Hematopoietic multipotent progenitor cell treated with erythropoietin and hydrocortisone succinate and interleukin-3 and kit ligand, for 15 days (in vitro differentiated cells): ENCODE data around the gene ARHGEF4.
"Not testable (repeated sequence)": the region's sequence is repeated elsewhere in the genome, so short reads cannot be mapped to it uniquely, and the experiment has no call there.

Source experiments
- DNase-seq: peaks from one replicate; pipeline ENCODE4 v3.0.0-alpha.2; 2015; ENCODE audit warnings: low spot score

ARHGEF4 gene

DNA sequence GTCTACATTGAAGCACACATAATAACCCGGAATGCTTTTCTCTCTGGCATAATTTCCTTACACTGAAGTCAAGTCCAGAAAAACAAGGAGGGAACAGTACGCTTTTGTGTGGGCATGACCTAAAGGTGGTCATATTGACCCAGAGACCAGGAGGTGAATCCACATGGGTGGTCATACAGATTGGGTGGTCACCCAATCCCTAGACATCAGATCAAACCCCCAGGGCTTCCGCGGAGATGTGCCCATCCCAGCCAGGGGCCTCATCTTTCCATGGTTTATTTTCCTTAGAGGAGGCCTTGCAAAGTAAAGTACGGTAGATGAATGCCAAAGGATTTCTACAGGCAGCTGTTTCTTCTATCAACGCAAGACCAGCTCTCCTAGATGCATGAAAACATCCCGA, 217.8 kb downstream of the ARHGEF4 start:
- DNase-seq: no peak

DNA sequence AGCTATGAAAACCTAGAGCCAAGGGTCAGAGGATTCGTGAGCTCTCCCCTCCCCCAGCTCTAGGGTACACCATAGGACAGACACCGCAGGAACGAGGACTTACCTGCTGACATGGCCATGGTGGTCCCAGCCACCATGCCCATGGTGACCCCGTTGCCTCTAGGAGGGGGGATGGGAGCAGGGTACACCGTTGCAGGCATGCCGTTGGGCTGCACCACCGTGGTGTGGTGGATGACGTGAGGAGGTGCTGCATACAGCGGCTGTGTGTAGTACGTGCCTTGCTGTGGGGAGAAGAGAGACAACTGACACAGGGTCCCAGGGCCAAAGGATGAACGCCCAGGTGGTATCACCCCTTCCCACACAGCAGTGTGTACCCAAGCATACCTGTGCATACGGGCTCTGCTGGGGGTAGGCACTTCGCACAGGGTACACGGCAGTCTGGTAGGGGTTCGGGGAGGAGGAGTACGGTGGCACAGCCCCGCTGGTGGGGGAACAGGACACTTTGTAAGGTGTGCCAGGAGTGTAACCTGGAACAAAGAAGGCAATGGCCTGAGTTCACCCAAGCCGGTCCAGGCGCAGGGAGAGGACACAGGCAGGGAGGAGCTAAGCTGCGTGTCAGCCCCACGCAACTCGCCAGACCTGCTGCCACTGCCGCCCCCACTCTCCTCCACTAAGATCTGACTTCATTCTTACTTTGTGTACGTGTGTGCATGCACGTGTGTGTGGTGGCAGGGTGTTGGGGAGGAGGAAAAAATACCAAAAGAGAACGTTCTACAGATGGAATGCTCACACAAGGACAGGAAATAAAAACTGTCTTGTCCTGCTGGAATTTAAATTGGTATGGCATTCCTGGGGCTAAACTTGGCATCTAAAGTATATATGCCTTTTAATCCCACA, 218.7 kb downstream of the ARHGEF4 start:
- no peak for DNase-seq

DNA sequence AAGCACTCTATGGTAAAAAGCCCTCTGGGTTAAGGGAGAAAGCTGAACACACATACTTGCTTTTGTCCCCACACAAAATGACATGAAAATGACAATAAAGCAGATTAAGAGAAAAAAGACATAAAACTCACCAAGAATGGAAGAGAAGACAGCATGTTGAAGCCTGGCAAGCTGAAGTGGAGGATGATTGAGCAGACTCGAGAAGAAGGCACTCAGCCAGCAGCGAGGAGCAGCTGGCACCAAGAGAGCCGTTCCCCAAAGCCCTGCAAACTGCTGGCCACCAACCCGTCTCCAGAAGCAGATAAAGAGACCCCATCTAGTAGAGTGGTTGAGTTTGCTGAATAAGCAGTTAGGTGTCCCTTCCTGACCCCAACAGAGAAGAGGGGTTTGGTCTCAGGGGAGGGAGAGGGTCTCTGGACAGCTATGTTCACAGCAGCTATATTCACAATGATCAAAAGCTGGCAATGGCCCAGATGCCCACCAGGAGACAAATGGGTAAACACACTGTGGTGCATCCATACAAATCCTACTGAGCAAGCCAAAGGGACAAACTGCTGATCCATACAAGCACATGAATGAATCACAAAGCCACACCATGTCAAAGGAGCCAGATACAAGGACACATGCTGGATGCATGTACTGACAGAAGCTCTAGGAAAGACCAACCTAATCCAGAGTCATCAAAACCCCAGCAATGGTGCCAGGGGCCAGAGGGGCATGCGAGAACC, 219.7 kb downstream of the ARHGEF4 start:
- DNase-seq: no peak

GRCh38 chr2:131056932-131057287, 220.2 kb downstream of the ARHGEF4 start:
- no peak for DNase-seq

- DNase-seq: no peak
Measured at GRCh38 chr2:131058214-131058843, 221.6 kb downstream of the ARHGEF4 start.

DNA sequence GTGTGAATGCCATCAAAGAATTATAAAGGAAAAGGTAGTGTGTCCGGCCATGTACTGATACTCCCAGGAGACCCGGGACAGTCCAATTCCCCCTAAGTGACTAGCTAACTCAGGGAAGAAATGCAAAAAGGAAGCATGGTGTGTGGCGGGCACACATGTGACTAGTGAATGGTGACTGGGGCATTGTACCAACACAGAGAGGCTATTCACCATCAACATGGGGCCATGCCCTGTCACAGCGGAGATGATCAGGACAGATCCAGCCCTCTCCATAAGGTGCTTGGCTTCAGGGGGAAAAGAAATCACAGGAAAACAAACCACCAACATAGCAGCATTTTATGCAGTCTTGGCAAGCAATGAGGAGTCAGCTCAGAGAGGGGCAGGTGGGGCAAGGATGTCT, 222.2 kb downstream of the ARHGEF4 start:
- no peak for DNase-seq

DNA sequence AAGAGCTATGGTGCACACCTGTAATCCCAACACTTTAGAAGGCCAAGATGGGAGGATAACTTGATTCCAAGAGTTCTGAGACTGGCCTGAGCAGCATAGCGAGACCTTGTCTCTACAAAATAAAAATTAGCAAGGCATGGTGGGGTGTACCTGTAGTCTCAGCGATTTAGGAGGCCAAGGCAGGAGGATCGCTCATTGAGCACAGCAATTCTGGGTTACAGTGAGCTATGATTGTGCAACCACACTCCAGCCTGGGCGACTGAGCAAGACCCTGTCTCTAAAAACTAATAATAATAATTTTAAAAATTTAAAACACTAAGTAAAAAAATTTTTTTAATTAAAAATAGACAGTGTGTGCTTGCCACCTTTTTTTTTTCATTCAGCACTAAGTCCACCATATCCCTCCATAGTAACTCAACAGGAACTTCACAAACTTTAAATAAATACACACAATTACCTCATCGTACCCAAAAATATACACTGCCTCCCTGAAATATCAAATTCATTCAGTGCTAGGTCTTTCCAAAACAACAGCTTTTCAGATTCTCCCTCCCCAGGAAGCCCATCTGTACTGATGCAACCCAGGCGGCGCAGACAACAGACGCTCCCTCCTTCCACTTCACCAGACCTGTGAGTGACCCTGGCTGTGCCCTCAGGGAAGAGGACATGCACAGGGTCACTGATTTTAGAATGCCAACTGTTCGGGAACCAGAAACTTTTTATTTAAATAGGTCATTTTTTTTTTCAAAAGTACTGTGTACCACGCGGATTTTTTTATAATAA, 227.0 kb downstream of the ARHGEF4 start:
- DNase-seq: no peak

DNA sequence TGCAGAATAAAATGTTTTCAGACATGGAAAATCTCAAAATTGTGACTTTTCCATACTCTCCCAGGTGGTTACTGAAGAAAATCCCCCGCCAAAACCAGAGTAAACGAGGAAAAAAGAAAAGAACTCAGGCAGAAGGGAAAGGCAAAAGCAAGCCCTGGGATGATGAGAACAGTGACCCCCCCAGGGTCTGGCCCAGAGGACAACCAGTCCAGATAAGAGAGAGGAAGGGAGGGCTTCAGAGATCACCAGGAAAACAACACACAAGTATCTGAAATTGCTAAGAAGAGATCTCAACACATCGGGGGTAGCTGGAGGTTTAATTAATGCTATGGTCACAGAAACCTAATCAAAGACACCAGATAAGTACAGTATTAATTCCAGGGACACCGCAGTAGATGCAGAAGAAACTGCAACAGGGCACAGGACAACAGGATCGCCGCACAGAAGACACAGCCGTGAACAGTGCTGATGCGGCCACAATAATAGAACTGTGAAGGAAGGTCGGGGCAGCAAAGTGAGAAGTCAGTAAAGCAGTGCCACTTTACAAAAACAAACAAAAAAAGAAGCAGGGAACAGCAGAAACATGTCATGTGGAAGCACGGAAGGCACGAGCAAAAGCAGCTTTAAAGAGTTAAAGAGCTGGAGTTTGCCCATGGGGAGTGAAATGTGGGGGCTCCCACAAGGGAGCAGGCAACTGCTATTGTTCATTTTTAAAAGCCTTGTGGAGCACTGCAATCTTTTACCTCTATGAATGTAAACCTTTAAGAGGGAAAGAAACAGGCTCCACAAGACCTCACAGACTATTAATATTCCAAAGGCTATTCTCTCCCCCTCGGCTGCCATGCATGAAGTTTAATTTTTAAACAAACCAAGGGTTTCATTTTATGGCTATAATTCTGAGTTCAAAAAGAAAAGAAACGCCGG, 228.1 kb downstream of the ARHGEF4 start:
- no peak for DNase-seq

- DNase-seq: no peak
Measured at GRCh38 chr2:131067465-131068125, 230.9 kb downstream of the ARHGEF4 start.

DNA sequence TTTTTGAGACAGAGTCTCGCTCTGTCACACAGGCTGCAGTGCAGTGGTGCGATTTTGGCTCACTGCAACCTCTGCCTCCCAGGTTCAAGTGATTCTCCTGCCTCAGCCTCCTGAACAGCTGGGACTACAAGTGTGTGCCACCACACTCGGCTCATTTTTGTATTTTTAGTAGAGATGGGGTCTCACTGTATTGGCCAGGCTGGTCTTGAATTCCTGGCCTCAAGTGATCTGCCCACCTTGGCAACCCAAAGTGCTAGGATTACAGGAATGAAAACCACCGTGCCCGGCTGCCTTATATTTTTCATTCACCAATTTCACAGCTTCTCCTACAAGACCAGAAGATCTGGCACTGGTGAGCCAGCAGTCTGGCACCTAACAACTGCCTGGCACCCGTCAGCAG, 231.5 kb downstream of the ARHGEF4 start:
- DNase-seq: not testable (repeated sequence)

GRCh38 chr2:131075578-131075977, 238.9 kb downstream of the ARHGEF4 start:
- not testable (repeated sequence) for DNase-seq

DNA sequence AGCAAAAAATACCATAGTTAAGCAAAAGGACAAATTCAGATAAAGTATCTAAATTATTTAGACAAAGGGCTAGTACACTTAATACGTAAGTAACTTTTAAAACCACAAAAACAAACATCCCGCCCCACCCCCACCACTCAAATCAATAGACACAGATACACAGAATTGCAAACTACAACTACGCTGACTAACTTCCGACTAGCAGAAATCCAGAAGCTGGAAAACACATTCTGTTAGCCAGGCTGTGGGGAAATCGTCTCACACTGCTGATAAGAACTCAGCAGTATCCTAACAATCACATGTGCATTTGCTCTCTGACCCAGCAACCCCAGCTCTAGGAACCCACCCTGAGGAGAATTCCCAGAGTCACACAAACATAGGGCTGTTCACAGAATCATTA, 240.0 kb downstream of the ARHGEF4 start:
- DNase-seq: no peak

GRCh38 chr2:131077182-131077846, 240.6 kb downstream of the ARHGEF4 start:
- no peak for DNase-seq

- DNase-seq: no peak
Measured at GRCh38 chr2:131077966-131078365, 241.3 kb downstream of the ARHGEF4 start.

DNA sequence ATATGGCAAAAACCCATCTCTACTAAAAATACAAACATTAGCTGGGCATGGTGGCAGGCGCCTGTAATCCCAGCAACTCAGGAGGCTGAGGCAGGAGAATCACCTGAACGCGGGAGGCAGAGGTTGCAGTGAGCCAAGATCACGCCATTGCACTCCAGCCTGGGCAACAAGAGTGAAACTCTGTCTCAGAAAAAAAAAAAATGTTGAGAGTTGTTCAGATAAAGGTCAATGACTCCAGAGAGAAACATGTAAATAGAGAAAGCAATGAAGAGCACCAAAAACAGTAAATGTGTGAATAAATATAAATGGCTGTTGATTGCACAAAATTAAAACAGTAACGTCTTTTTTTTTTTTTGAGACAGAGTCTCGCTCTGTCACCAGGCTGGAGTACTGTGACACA, 243.2 kb downstream of the ARHGEF4 start:
- DNase-seq: not testable (repeated sequence)

- no peak for DNase-seq
Measured at GRCh38 chr2:131081190-131081589, 244.5 kb downstream of the ARHGEF4 start.

DNA sequence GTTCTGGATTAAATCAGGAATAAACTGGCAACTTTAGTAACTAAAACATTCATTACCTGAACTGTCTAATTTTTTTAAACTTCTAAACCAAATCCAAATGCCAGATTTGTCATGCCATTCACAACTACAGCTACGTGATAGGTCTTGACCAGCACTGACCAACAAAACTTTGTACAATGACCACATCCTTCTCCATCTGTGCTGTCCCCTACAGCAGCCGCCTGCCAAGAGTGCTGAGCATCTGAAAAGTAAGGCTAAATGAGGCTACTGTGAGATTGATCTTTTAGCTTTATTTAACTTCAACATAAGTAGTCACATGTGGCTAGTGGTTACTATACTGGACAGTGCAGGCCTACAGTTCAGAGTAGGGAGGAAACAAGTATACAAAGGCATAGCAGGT, 248.9 kb downstream of the ARHGEF4 start:
- no peak for DNase-seq

GRCh38 chr2:131092458-131093005, 255.8 kb downstream of the ARHGEF4 start:
- no peak for DNase-seq

GRCh38 chr2:131093006-131093695, 256.4 kb downstream of the ARHGEF4 start, which contains the start of gene FAM168B:
Gene FAM168B, minus strand, starts transcription at chr2:131093460. Its CDS starts 10,814 bp downstream, at chr2:131082646.
- DNase-seq: peak; percentile 91
